Bronchial epithelial cell (primary cell): ENCODE data around the gene GINS1. TPM values are rescaled to one million over a fixed set of nuclear protein-coding genes. Genes with fewer than 3 reads are reported as not detected.
A peak's percentile ranks its signal among the peaks of the same experiment; 100 is the strongest.

Experiments used
- DNase-seq: peaks from one replicate; pipeline ENCODE4 v3.0.0-alpha.2; 2010; ENCODE audit warnings: low read depth
- FAIRE-seq: peaks from 2 replicates; lab custom pipeline; 2011; peaks lifted over from hg19 to GRCh38; lab: Jason Lieb, UNC
- H3K27me3 ChIP-seq: 2 replicates; pipeline ENCODE4 v1.5.1; 2011; ENCODE audit warnings: low read length; ENCODE audit not compliant: control insufficient read depth, insufficient read depth
- H3K36me3 ChIP-seq: 2 replicates; pipeline ENCODE4 v1.5.1; 2011; ENCODE audit warnings: low read length; ENCODE audit not compliant: control insufficient read depth, insufficient read depth
- H3K4me3 ChIP-seq: 2 replicates; pipeline ENCODE4 v1.5.1; 2011; ENCODE audit warnings: mild to moderate bottlenecking, low read depth, low read length, control low read depth
- total RNA-seq: library from RNA; depleted of rRNA; stranded (reverse); fragments of >200 nt; gene quantifications from 2 replicates; pipeline ENCODE4 v1.2.1, GENCODE V29; 2014
- TF ChIP-seq, protein P1 (sequence below): IDR thresholded peaks from 2 replicates; pipeline ENCODE4 v1.5.1; 2011; ENCODE audit warnings: mild to moderate bottlenecking, moderate library complexity, low read length, control low read depth, inconsistent platforms; ENCODE audit not compliant: insufficient read depth, severe bottlenecking

The GINS1 gene
- total RNA-seq, 1 donor from 2014 or later, result 1.1 TPM

DNA sequence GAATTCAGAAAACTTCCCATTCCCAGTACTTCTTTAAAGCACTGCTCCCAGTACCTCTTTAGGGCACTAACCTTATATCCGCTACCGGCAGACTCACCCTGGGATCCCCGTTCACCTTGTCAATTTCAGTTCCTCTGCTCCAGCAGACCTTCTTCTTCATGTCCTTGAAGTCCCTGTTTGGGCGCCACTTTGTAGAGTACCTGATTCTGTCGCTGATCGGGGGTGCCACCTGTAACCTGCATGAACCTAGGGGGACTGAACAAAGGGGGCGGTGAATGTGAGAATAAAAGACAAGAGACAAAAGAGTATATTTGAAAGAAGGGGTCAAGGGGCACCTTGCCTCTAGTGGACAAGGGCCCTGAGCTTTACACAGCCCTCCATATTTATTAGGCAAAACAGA lies 4.9 kb upstream of the GINS1 start:
- Histone ChIP-seq H3K27me3 (no peaks in the 10 kb centered on the region), H3K4me3 (no peak overlapping the region), H3K36me3 (no peaks in the 10 kb centered on the region)
- TF ChIP-seq, protein P1, sequence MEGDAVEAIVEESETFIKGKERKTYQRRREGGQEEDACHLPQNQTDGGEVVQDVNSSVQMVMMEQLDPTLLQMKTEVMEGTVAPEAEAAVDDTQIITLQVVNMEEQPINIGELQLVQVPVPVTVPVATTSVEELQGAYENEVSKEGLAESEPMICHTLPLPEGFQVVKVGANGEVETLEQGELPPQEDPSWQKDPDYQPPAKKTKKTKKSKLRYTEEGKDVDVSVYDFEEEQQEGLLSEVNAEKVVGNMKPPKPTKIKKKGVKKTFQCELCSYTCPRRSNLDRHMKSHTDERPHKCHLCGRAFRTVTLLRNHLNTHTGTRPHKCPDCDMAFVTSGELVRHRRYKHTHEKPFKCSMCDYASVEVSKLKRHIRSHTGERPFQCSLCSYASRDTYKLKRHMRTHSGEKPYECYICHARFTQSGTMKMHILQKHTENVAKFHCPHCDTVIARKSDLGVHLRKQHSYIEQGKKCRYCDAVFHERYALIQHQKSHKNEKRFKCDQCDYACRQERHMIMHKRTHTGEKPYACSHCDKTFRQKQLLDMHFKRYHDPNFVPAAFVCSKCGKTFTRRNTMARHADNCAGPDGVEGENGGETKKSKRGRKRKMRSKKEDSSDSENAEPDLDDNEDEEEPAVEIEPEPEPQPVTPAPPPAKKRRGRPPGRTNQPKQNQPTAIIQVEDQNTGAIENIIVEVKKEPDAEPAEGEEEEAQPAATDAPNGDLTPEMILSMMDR, result no peak
- no peak for FAIRE-seq
- DNase-seq, result no peak

DNA sequence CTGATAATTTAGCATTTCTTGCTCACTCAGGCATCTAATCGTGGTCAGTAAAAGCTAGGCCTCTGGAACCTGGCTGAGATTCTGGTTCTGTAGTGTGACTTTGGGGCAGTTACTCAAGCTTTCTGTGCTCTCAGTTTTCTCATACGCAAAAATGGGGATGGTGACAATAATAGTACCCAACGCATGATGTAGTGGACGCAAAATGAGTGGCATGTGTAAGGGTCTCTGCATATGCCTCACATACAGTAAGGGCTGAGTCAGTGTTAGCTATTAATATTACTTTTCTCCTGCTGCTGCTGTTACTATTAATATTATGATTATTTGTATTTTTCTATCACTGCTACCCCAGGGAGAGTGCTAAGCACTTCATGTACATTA lies 686 bp downstream of the GINS1 start:
- FAIRE-seq, result no peak
- Histone ChIP-seq H3K36me3 (no peaks in the 10 kb centered on the region), H3K27me3 (no peaks in the 10 kb centered on the region), H3K4me3 (peak overlapping the region; percentile 79)
- TF ChIP-seq, protein P1, result no peak
- DNase-seq, result no peak

DNA sequence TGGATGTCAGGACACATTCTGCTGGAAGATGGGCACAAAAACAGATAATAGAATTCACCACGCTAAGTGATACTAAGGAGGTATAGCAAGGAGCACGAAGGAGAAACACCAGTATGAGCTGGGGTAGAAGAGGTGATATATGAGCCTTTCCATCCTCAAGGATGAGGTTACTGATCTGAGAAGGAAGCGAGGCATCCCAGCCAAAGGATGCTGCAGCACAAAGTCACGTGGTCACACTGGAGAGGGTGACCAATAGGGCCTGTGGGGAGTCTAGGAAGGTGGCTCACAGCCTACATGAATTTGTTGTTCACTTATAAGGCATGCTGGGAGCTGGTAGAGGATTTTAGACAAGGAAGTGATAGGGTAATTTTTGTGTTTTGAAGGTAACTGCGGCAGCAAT lies 1.4 kb downstream of the GINS1 start:
- TF ChIP-seq, protein P1, result no peak
- FAIRE-seq, result no peak
- no peak for DNase-seq
- Histone ChIP-seq H3K27me3 (no peaks in the 10 kb centered on the region), H3K36me3 (no peaks in the 10 kb centered on the region), H3K4me3 (no peak overlapping the region)

DNA sequence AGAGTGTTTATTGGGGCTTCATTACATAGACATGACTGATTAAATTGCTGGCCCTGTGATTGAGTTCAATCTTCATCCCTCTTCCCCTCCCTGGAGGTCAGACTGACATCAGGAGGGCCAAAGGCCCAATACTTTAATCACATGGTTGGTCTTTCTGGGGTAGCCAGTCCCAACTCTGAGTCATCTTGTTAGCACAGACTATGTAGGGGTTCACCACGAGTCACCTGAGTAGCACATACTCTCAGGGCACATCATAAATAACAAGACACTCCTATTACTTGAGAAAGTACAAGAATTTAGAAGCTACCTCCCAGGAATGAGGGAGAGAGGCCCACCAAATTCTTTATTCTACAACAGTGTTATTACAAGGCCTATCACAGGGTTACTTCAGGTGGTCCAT lies 11.3 kb downstream of the GINS1 start:
- DNase-seq (peak; percentile 63), FAIRE-seq (no peak)
- Histone ChIP-seq H3K4me3 (no peak overlapping the region), H3K36me3 (peaks cover 1% of the 10 kb centered on the region), H3K27me3 (no peaks in the 10 kb centered on the region)
- TF ChIP-seq, protein P1, result no peak

DNA sequence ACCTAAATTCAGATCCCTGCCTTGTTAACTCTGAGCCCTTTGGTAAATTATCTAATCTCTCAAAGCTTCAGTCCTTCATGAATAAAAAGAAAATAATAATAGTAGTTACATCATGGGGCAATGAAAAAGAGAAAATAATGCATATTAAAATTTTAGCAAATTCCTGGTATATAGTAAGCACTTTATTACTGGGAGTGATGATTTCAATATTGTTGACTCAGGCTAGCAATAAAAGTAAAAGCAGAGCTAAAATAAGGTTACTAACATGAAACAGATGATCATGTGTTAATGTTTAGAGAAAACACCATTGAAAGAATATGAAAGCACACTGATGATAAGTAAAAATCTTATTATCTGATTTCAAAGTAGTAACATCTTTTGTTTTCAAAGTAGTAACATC lies 13.6 kb downstream of the GINS1 start:
- TF ChIP-seq, protein P1, result no peak
- no peak overlapping the region for H3K4me3 ChIP-seq
- FAIRE-seq (no peak), DNase-seq (no peak)
- peaks cover 1% of the 10 kb centered on the region for H3K36me3 ChIP-seq
- H3K27me3 ChIP-seq, result no peaks in the 10 kb centered on the region

DNA sequence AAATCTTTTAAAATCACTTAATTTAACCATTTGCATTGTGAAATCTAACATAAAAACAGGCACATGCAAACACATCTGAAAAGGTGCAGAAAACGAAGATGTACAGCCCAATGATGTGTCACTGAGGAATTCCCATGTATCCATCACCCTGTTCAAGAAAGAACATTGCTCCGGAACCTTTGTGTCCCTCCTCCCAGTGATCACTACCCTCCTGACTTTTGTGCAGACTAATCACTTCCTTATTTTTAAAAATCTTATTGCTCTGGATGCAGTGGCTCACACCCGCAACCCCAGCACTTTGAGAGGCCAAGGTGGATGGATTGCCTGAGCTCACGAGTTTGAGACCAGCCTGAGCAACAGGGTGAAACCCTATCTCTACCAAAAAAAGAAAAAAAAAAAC lies 14.6 kb downstream of the GINS1 start:
- Histone ChIP-seq H3K27me3 (no peaks in the 10 kb centered on the region), H3K36me3 (peaks cover 2% of the 10 kb centered on the region), H3K4me3 (no peak overlapping the region)
- DNase-seq (no peak), FAIRE-seq (no peak)
- TF ChIP-seq, protein P1, result no peak
